ENCODE results near the gene BTG2.

The BTG2 gene

GRCh38 chr1:203283597-203283996 is 21.7 kb upstream of the BTG2 start:
- H3K4me3 ChIP-seq (ENCODE audit: low read length), result no peak overlapping the region
- TF ChIP-seq CTCF (conservative IDR thresholded peaks at IDR 0.05; ENCODE audit: low read length), result no peak

GRCh38 chr1:203284411-203285123 is 20.8 kb upstream of the BTG2 start:
- no peak overlapping the region for H3K4me3 ChIP-seq (ENCODE audit: low read length)
- TF ChIP-seq CTCF (conservative IDR thresholded peaks at IDR 0.05; ENCODE audit: low read length), result no peak
- DNase-seq (ENCODE audit: low read depth), result no peak

More at GRCh38 chr1:203283597-203283996, 21.7 kb upstream of the BTG2 start:
- DNase-seq (ENCODE audit: low read depth), result no peak

- TF ChIP-seq CTCF (conservative IDR thresholded peaks at IDR 0.05; ENCODE audit: low read length), result no peak
- no peak for DNase-seq (ENCODE audit: low read depth)
- no peak overlapping the region for H3K4me3 ChIP-seq (ENCODE audit: low read length)
These were observed 18.9 kb upstream of the BTG2 start for GRCh38 chr1:203286161-203286984.

- no peak for TF ChIP-seq CTCF (conservative IDR thresholded peaks at IDR 0.05; ENCODE audit: low read length)
- no peak for DNase-seq (ENCODE audit: low read depth)
- no peak overlapping the region for H3K4me3 ChIP-seq (ENCODE audit: low read length)
These were observed 18.0 kb upstream of the BTG2 start for GRCh38 chr1:203287109-203287893.

- DNase-seq (ENCODE audit: low read depth), result no peak
- no peak overlapping the region for H3K4me3 ChIP-seq (ENCODE audit: low read length)
- TF ChIP-seq CTCF (conservative IDR thresholded peaks at IDR 0.05; ENCODE audit: low read length), result no peak
These were observed 17.4 kb upstream of the BTG2 start for GRCh38 chr1:203287898-203288297.

- H3K4me3 ChIP-seq (ENCODE audit: low read length), result no peak overlapping the region
- DNase-seq (ENCODE audit: low read depth), result no peak
- TF ChIP-seq CTCF (conservative IDR thresholded peaks at IDR 0.05; ENCODE audit: low read length), result no peak
These were observed 16.9 kb upstream of the BTG2 start for GRCh38 chr1:203288400-203288799.

Measured in AG10803 (cell line).